ENCODE measurements around the gene LAMTOR2.

DNA sequence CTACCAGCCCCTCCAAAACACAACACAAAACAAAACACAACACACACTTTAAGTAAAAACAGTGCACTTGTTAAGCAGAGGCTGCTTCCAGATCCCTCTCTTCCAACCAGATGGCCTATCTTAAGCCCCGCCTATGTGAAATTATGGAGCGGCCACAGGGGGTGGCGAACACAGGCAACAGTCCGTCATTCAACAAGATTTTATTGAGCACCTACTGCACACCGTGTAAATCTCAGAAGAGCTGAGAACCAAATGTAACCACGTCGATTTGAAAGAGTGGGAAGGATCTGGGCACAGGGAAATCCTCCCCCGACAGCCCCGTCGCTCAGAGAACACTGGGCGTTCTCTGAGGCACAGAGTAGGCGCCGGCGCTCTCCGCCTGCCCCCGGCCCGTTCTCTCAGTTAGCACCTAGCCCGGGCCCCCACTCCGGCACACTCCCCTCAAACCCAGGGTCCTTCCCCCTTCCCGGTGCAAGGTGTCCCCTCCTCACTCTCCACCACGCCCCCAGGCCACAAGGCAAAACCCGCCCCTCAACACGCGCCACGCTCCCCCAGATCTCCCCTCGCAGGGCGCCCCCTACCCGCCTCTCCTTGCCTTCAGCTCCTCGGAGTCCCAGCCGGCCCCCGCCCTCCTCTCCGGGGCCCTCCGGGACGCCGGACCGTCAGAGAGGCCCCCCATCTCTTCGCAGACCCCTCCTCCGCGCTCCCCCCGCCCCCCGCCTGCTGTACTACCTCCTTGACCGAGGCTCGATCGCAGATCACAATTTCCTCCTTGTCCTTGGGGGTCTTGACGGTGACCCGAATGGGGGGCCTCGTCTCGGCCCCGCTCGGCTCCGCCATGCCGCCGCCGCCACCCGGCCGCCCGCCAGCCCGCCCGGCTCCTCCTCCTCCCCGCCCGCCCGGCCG lies 1.5 kb upstream of the LAMTOR2 start:
- TF ChIP-seq POLR2A (IDR thresholded peaks at IDR 0.05; ENCODE audit: low read length) (no peak), GATA1 (IDR thresholded peaks at IDR 0.05; ENCODE audit: low read depth, low read length) (no peak)
